K562 (cell line): ENCODE measurements around the gene GALNT18. TPM values are rescaled to one million over a fixed set of nuclear protein-coding genes. Genes with fewer than 3 reads are reported as not detected.

Experiments
- ATAC-seq: fragments of 200-7000 bp; cut with Tn5 transposase; 3 replicates; pipeline ENCODE4 v1.9.1; 2020; ENCODE audit warnings: moderate library complexity
- BruUV-seq: library from RNA; stranded (reverse); fragments of 400-500 nt; replicated peaks from 2 replicates; lab custom pipeline; 2021; lab: Mats Ljungman, UMichigan
- CTCF ChIA-PET: fragments of 300-600 bp; formaldehyde crosslinking; extraction: SDS; loops from one replicate; lab custom pipeline; 2021; ENCODE audit warnings: low intra/inter-chr PET ratio; lab: Yijun Ruan, JAX
- POLR2A ChIA-PET: fragments of 300-600, 350-650 bp; sonication (Branson Sonifier 250); formaldehyde crosslinking; extraction: SDS; loops from one replicate; lab custom pipeline; 2021; ENCODE audit warnings: antibody characterized with exemption, inconsistent platforms; lab: Yijun Ruan, JAX
- DNase-seq, 4 experiments: peaks; one replicate each; pipeline versions ENCODE4 v3.0.0 to v3.0.0-alpha.2; 2011 to 2018; ENCODE audit warnings: low spot score in 3 of 4, mixed read lengths in 3 of 4; ENCODE audit errors: extremely low read depth in 1 of 4
- FAIRE-seq: peaks from 2 replicates; lab custom pipeline; 2011; peaks lifted over from hg19 to GRCh38; lab: Jason Lieb, UNC
- H2AFZ ChIP-seq: 2 replicates; pipeline ENCODE4 v1.6.0; 2011; ENCODE audit warnings: low read depth, low read length, control low read depth, inconsistent platforms
- H3K27ac ChIP-seq: fragments of 200-600 bp; 3 replicates; pipeline ENCODE4 v1.8.0; 2011; ENCODE audit warnings: low read depth, mild to moderate bottlenecking, control low read depth, inconsistent platforms, low read length, moderate library complexity, mixed read lengths; ENCODE audit errors: extremely low read depth
- H3K27me3 ChIP-seq, 2 experiments: fragments of 300-600 bp in 1 of 2; 2 replicates in 1 of 2; 3 replicates in 1 of 2; pipeline versions ENCODE4 v1.6.0 to v1.8.0; 2011; ENCODE audit warnings: inconsistent platforms in 2 of 2, low read length in 2 of 2, mild to moderate bottlenecking in 1 of 2, mixed read lengths in 1 of 2, moderate library complexity in 1 of 2; ENCODE audit not compliant: control insufficient read depth in 2 of 2, insufficient read depth in 2 of 2
- H3K36me3 ChIP-seq: fragments of 300-600 bp; 3 replicates; pipeline ENCODE4 v1.8.0; 2011; ENCODE audit warnings: mild to moderate bottlenecking, low read length, inconsistent platforms; ENCODE audit not compliant: control insufficient read depth, insufficient read depth
- H3K4me1 ChIP-seq, 2 experiments: fragments of 200-600 bp in 1 of 2; replicated peaks in 1 of 2; 2 replicates in 1 of 2; 3 replicates in 1 of 2; pipeline versions ENCODE4 v1.5.1 to v1.8.0; 2011; ENCODE audit warnings: inconsistent platforms in 2 of 2, low read length in 2 of 2, mild to moderate bottlenecking in 1 of 2, mixed read lengths in 1 of 2, moderate library complexity in 1 of 2; ENCODE audit not compliant: control insufficient read depth in 2 of 2, insufficient read depth in 2 of 2
- H3K4me2 ChIP-seq: 2 replicates; pipeline ENCODE4 v1.6.1; 2011; ENCODE audit warnings: low read length, control low read depth, inconsistent platforms, mixed read lengths; ENCODE audit not compliant: insufficient read depth
- H3K4me3 ChIP-seq: fragments of 200-600 bp; sonication (generic), shearing (Covaris generic); 2 replicates; pipeline ENCODE4 v1.5.1; 2016; ENCODE audit warnings: control low read depth, inconsistent platforms
- H3K79me2 ChIP-seq: fragments of 200-600 bp; 3 replicates; pipeline ENCODE4 v1.8.0; 2011; ENCODE audit warnings: low read length, inconsistent platforms; ENCODE audit not compliant: control insufficient read depth, insufficient read depth
- H3K9ac ChIP-seq, 2 experiments: 2 replicates each; pipeline versions ENCODE4 v1.6.0 to v1.6.1; 2011; ENCODE audit warnings: low read depth in 2 of 2, low read length in 2 of 2, control low read depth in 1 of 2, inconsistent platforms in 1 of 2, mild to moderate bottlenecking in 1 of 2, mixed read lengths in 1 of 2; ENCODE audit not compliant: insufficient read depth in 1 of 2
- H3K9me1 ChIP-seq: one replicate; pipeline ENCODE4 v1.6.0; 2011; ENCODE audit warnings: inconsistent platforms, mild to moderate bottlenecking, low read length, moderate library complexity; ENCODE audit not compliant: control insufficient read depth, insufficient read depth
- H3K9me3 ChIP-seq: replicated peaks from 2 replicates; pipeline ENCODE4 v1.5.1; 2011; ENCODE audit warnings: low read depth, low read length, inconsistent platforms; ENCODE audit not compliant: control insufficient read depth, insufficient read depth
- H4K20me1 ChIP-seq: replicated peaks from 2 replicates; pipeline ENCODE4 v1.6.1; 2011; ENCODE audit warnings: low read length, inconsistent platforms, mixed read lengths; ENCODE audit not compliant: control insufficient read depth, insufficient read depth
- ARID4B ChIP-seq: sonication (generic); formaldehyde crosslinking; IDR thresholded peaks from 2 replicates; pipeline ENCODE4 v1.8.0; 2022; ENCODE audit warnings: mild to moderate bottlenecking, missing genetic modification reagents
- CHAMP1 ChIP-seq: fragments of 450-650 bp; IDR thresholded peaks from 2 replicates; pipeline ENCODE4 v1.6.1; 2016; ENCODE audit warnings: mild to moderate bottlenecking
- E2F5 ChIP-seq: sonication (generic); formaldehyde crosslinking; IDR thresholded peaks from 2 replicates; pipeline ENCODE4 v1.8.0; 2022; ENCODE audit warnings: mild to moderate bottlenecking, missing genetic modification reagents
- EHMT2 ChIP-seq: fragments of 450-650 bp; IDR thresholded peaks from 2 replicates; pipeline ENCODE4 v1.6.1; 2018; ENCODE audit warnings: antibody characterized with exemption
- HBP1 ChIP-seq: fragments of 450-650 bp; formaldehyde crosslinking; IDR thresholded peaks from 2 replicates; pipeline ENCODE4 v1.4.0; 2022; ENCODE audit warnings: missing genetic modification characterization
- MECOM ChIP-seq: fragments of 250-450 bp; sonication (Bioruptor Pico); IDR thresholded peaks from 2 replicates; pipeline ENCODE4 v1.8.0; 2022; ENCODE audit warnings: inconsistent platforms
- MTF1 ChIP-seq: fragments of 250-450 bp; sonication (Bioruptor Pico); IDR thresholded peaks from 2 replicates; pipeline ENCODE4 v1.9.0; 2021; ENCODE audit warnings: moderate library complexity, mild to moderate bottlenecking, inconsistent platforms, borderline replicate concordance
- PML ChIP-seq: IDR thresholded peaks from 2 replicates; pipeline ENCODE4 v1.6.1; 2012; ENCODE audit warnings: low read length, inconsistent platforms
- USF1 ChIP-seq: sonication (generic); formaldehyde crosslinking; IDR thresholded peaks from 2 replicates; pipeline ENCODE4 v1.9.0; 2022; ENCODE audit warnings: mild to moderate bottlenecking, missing genetic modification reagents
- ZNF133 ChIP-seq: fragments of 250-450 bp; sonication (Bioruptor Pico); IDR thresholded peaks from 2 replicates; pipeline ENCODE4 v1.4.0; 2020; ENCODE audit warnings: mild to moderate bottlenecking
- ZNF212 ChIP-seq: fragments of 450-650 bp; formaldehyde crosslinking; IDR thresholded peaks from 2 replicates; pipeline ENCODE4 v1.4.0; 2020; ENCODE audit warnings: mild to moderate bottlenecking
- ZNF282 ChIP-seq: sonication (generic); formaldehyde crosslinking; IDR thresholded peaks from 2 replicates; pipeline ENCODE4 v1.8.1; 2023; ENCODE audit warnings: missing genetic modification reagents
- WGBS: fragments of 100-300 bp; shearing (Covaris generic); methylation state at CpG from one replicate; pipeline ENCODE4 v1.1.6; 2016; ENCODE audit warnings: low coverage, mixed read lengths; ENCODE audit not compliant: insufficient coverage; ENCODE audit errors: missing lambda C conversion rate; 5-methylcytosine and 5-hydroxymethylcytosine counted together
- in situ Hi-C: fragments of 300-500 bp; cut with MboI; formaldehyde crosslinking; loops from 4 replicates; pipeline ENCODE4 v1.15.0; 2018; ENCODE audit warnings: inconsistent platforms, mixed read lengths
- intact Hi-C: fragments of 100-400 bp; cut with micrococcal nuclease; formaldehyde crosslinking; loops from 2 replicates; pipeline ENCODE4 v1.14.2; 2022
- polyA plus RNA-seq, 8 experiments: library from polyadenylated mRNA; depleted of rRNA in 4 of 8; stranded (reverse) in 5 of 8; unstranded in 3 of 8; fragments of >200 nt; fragmentation: Nextera tagmentation in 2 of 8; fragmentation: Illumina TruSeq in 1 of 8; extraction: Ambion mirVana in 2 of 8; extraction: Trizol in 1 of 8; gene quantifications; 2 replicates each; pipeline versions ENCODE4 v1.2.1 to v1.2.3, GENCODE V29; 2011 to 2014; ENCODE audit warnings: inconsistent platforms in 1 of 8, missing spikeins in 1 of 8
- total RNA-seq, 7 experiments: library from RNA; depleted of rRNA in 6 of 7; stranded (reverse); fragments of >200 nt in 6 of 7; fragmentation: Illumina TruSeq in 2 of 7; extraction: Trizol in 2 of 7; gene quantifications; 2 replicates each; pipeline versions ENCODE4 v1.2.1 to v1.2.3, GENCODE V29; 2011 to 2021; ENCODE audit warnings: low replicate concordance in 1 of 7

Gene GALNT18
- total and polyA plus RNA-seq, 9 of the 15 experiments (the other 6 are each of a cell fraction or from before 2014, with no cell fraction given), result not detected

- H3K79me2 ChIP-seq, result no peaks in the 10 kb centered on the region
- POLR2A ChIA-PET, result no interaction called here
- TF ChIP-seq PML, result no peak
- no peak for TF ChIP-seq E2F5 (CRISPR knock-in tag)
- TF ChIP-seq MECOM, result no peak
- no peak for TF ChIP-seq ZNF282 (CRISPR knock-in tag)
- TF ChIP-seq CHAMP1, result no peak
- TF ChIP-seq USF1 (CRISPR knock-in tag), result no peak
- TF ChIP-seq MTF1, result no peak
- TF ChIP-seq HBP1, result no peak
- TF ChIP-seq ZNF212 (CRISPR knock-in tag), result no peak
- TF ChIP-seq ZNF133 (CRISPR knock-in tag), result no peak
- TF ChIP-seq ARID4B (CRISPR knock-in tag), result no peak
- TF ChIP-seq EHMT2, result no peak
Observed at GRCh38 chr11:11374358-11375148, 247.3 kb downstream of the GALNT18 start.

More at GRCh38 chr11:11374358-11375148, 247.3 kb downstream of the GALNT18 start:
- Histone ChIP-seq H3K9me1 (no peaks in the 10 kb centered on the region), H3K4me1 (no peaks in the 10 kb centered on the region), H2AFZ (no peak overlapping the region), H3K36me3 (no peaks in the 10 kb centered on the region), H3K27ac (no peak overlapping the region), H3K4me2 (no peak overlapping the region), H3K9ac (no peak overlapping the region), H3K27me3 (peaks cover 0 to 19% of the 10 kb centered on the region in 2 experiments; a peak in 3 of 5 replicates), H3K4me3 (no peak overlapping the region), H3K9me3 (no peaks in the 10 kb centered on the region), H4K20me1 (no peaks in the 10 kb centered on the region)
- in situ Hi-C loops (no loop called here), intact Hi-C loops (no loop called here)
- BruUV-seq, result no TSS peak
- WGBS, result 0% methylated on average over 7 of the region's 7 CpGs
- DNase-seq, result no peak
- CTCF ChIA-PET, result no interaction called here
- FAIRE-seq, result no peak
- ATAC-seq, result no peak
